Body of pancreas (tissue), 4 donors: ENCODE measurements around the gene WDR7. TPM values are rescaled to one million over a fixed set of nuclear protein-coding genes. Genes with fewer than 3 reads are reported as not detected.

ENCODE experiments used
- ATAC-seq: fragments of 150-250 bp; one replicate; pipeline ENCODE4 v1.9.1; 2016
- DNase-seq, 4 donors: peaks; one replicate each; pipeline ENCODE4 v3.0.0-alpha.2; 2019
- H3K27ac ChIP-seq, 4 donors: fragments of 200-600 bp; sonication (generic); 1 replicate in 3 of 4; 2 replicates in 1 of 4; pipeline versions ENCODE4 v1.5.1 to v1.6.1; 2016 to 2019; ENCODE audit warnings: mild to moderate bottlenecking in 1 of 4, mixed read lengths in 1 of 4, moderate library complexity in 1 of 4
- H3K27me3 ChIP-seq, 2 donors: fragments of 200-600 bp; sonication (generic); one replicate each; pipeline ENCODE4 v1.6.0; 2016; ENCODE audit warnings: mild to moderate bottlenecking in 1 of 2
- H3K36me3 ChIP-seq, 2 donors: fragments of 200-600 bp; sonication (generic); replicated peaks in 1 of 2; 2 replicates each; pipeline ENCODE4 v1.5.1; 2016; ENCODE audit warnings: low read depth in 2 of 2; ENCODE audit not compliant: insufficient read depth in 1 of 2
- H3K4me1 ChIP-seq: fragments of 200-600 bp; sonication (generic); one replicate; pipeline ENCODE4 v1.6.0; 2016
- H3K4me3 ChIP-seq, 2 donors: fragments of 200-600 bp; sonication (generic); 1 replicate in 1 of 2; 2 replicates in 1 of 2; pipeline ENCODE4 v1.5.1; 2016 to 2019
- H3K9me3 ChIP-seq, 3 donors: fragments of 200-600 bp; sonication (generic); 1 replicate in 2 of 3; 2 replicates in 1 of 3; pipeline ENCODE4 v1.5.1; 2016
- CTCF ChIP-seq, 7 experiments: fragments of 450-650 bp in 4 of 7; fragments of 200-600 bp in 3 of 7; sonication (generic) in 3 of 7; IDR thresholded peaks; one replicate each; pipeline ENCODE4 v1.5.1; 2016 to 2019; ENCODE audit warnings: antibody characterized with exemption in 7 of 7
- POLR2A ChIP-seq, 3 donors: fragments of 450-650 bp; IDR thresholded peaks; one replicate each; pipeline ENCODE4 v1.6.1; 2016; ENCODE audit warnings: antibody characterized with exemption in 3 of 3, mild to moderate bottlenecking in 2 of 3
- WGBS, 2 donors: methylation state at CpG; one replicate each; pipeline ENCODE4 v1.1.5; 2017; 5-methylcytosine and 5-hydroxymethylcytosine counted together
- intact Hi-C: fragments of 100-400 bp; cut with DNase I; formaldehyde crosslinking; loops from one replicate; pipeline ENCODE4 v1.15.1; 2023
- total RNA-seq, 2 donors: library from RNA; depleted of rRNA; stranded (reverse); fragments of >200 nt; gene quantifications; one replicate each; pipeline ENCODE4 v1.1.0, GENCODE V29; 2016

WDR7 gene
- total RNA-seq, 2 donors from 2014 or later, result 16.3 to 21.4 TPM

- H3K36me3 ChIP-seq, result no peaks in the 10 kb centered on the region
- DNase-seq, result no peak
- H3K4me1 ChIP-seq, result peaks cover 5% of the 10 kb centered on the region
- TF ChIP-seq POLR2A (IDR thresholded peaks at IDR 0.05) (no peak), CTCF (IDR thresholded peaks at IDR 0.05) (no peak)
- no peaks in the 10 kb centered on the region for H3K9me3 ChIP-seq
- no peak overlapping the region for H3K27ac ChIP-seq
- 34 to 57% methylated on average over 1 of the region's 1 CpG for WGBS, 2 donors
- intact Hi-C loops, result no loop called here
- no peak overlapping the region for H3K4me3 ChIP-seq
- no peak for ATAC-seq
- no peaks in the 10 kb centered on the region for H3K27me3 ChIP-seq
These were observed 332.3 kb downstream of the WDR7 start for GRCh38 chr18:56983275-56983992.

- peak; percentile 35 for ATAC-seq
- Histone ChIP-seq H3K4me3 (no peak overlapping the region), H3K36me3 (no peaks in the 10 kb centered on the region), H3K9me3 (no peaks in the 10 kb centered on the region), H3K27ac (no peak overlapping the region), H3K27me3 (no peaks in the 10 kb centered on the region), H3K4me1 (peaks cover 5% of the 10 kb centered on the region)
- intact Hi-C loops, result no loop called here
- no peak for TF ChIP-seq CTCF (IDR thresholded peaks at IDR 0.05)
- TF ChIP-seq POLR2A (IDR thresholded peaks at IDR 0.05), result no peak
- WGBS, 2 donors, result 27 to 30% methylated on average over 5 of the region's 5 CpGs
- DNase-seq, result peak in 3 of 4 donors; percentile 8 to 18 (median 12)
These were observed 333.6 kb downstream of the WDR7 start for GRCh38 chr18:56984731-56985130.

- Histone ChIP-seq H3K27ac (no peak overlapping the region), H3K36me3 (no peaks in the 10 kb centered on the region), H3K4me1 (peaks cover 5% of the 10 kb centered on the region), H3K27me3 (no peaks in the 10 kb centered on the region), H3K9me3 (no peaks in the 10 kb centered on the region), H3K4me3 (no peak overlapping the region)
- DNase-seq, result no peak
- no peak for TF ChIP-seq CTCF (IDR thresholded peaks at IDR 0.05)
- no peak for TF ChIP-seq POLR2A (IDR thresholded peaks at IDR 0.05)
- intact Hi-C loops, result no loop called here
- no peak for ATAC-seq
- WGBS, 2 donors, result 79 to 82% methylated on average over 2 of the region's 2 CpGs
These were observed 335.7 kb downstream of the WDR7 start for GRCh38 chr18:56986829-56987228.

GRCh38 chr18:56987236-56987635, 336.1 kb downstream of the WDR7 start:
- intact Hi-C loops, result no loop called here
- no peak for DNase-seq
- no peak overlapping the region for H3K4me3 ChIP-seq
- no peaks in the 10 kb centered on the region for H3K9me3 ChIP-seq
- H3K27ac ChIP-seq, result no peak overlapping the region
- no peaks in the 10 kb centered on the region for H3K36me3 ChIP-seq
- peaks cover 5% of the 10 kb centered on the region for H3K4me1 ChIP-seq
- TF ChIP-seq POLR2A (IDR thresholded peaks at IDR 0.05), result no peak
- TF ChIP-seq CTCF (IDR thresholded peaks at IDR 0.05), result no peak
- WGBS, 2 donors, result 66 to 83% methylated on average over 5 of the region's 5 CpGs
- ATAC-seq, result no peak
- H3K27me3 ChIP-seq, result no peaks in the 10 kb centered on the region

GRCh38 chr18:56988022-56988421, 336.9 kb downstream of the WDR7 start:
- Histone ChIP-seq H3K36me3 (no peaks in the 10 kb centered on the region), H3K27me3 (no peaks in the 10 kb centered on the region), H3K4me1 (peaks cover 5% of the 10 kb centered on the region), H3K9me3 (no peaks in the 10 kb centered on the region), H3K27ac (no peak overlapping the region), H3K4me3 (no peak overlapping the region)
- ATAC-seq (no peak), DNase-seq (no peak)
- WGBS, 2 donors, result 88 to 92% methylated on average over 3 of the region's 3 CpGs
- TF ChIP-seq CTCF (IDR thresholded peaks at IDR 0.05) (no peak), POLR2A (IDR thresholded peaks at IDR 0.05) (no peak)
- intact Hi-C loops, result no loop called here
